Activated CD4-positive, alpha-beta T cell treated with anti-CD3 and anti-CD28 coated beads, Interleukin-2, amount 50 U/mL, for 1 hour (primary cell): ENCODE results near the gene TOM1L2.

Experiments used
- DNase-seq: peaks from one replicate; pipeline ENCODE4 v3.0.0-alpha.2; 2020

Gene TOM1L2

GRCh38 chr17:17871913-17872312 lies 100.3 kb downstream of the TOM1L2 start:
- no peak for DNase-seq

- DNase-seq: no peak
These were observed 102.0 kb downstream of the TOM1L2 start for GRCh38 chr17:17870247-17870646.

- DNase-seq: no peak
These were observed 103.3 kb downstream of the TOM1L2 start for GRCh38 chr17:17868641-17869522.

- no peak for DNase-seq
These were observed 105.3 kb downstream of the TOM1L2 start for GRCh38 chr17:17866897-17867296.

- no peak for DNase-seq
These were observed 105.8 kb downstream of the TOM1L2 start for GRCh38 chr17:17866425-17866824.

GRCh38 chr17:17865035-17865434 lies 107.2 kb downstream of the TOM1L2 start:
- no peak for DNase-seq

GRCh38 chr17:17860766-17861107 lies 111.5 kb downstream of the TOM1L2 start:
- no peak for DNase-seq

- peak; percentile 71 for DNase-seq
These were observed 112.1 kb downstream of the TOM1L2 start for GRCh38 chr17:17859909-17860765.

GRCh38 chr17:17857496-17857895 lies 114.7 kb downstream of the TOM1L2 start:
- DNase-seq: no peak

- no peak for DNase-seq
These were observed 115.8 kb downstream of the TOM1L2 start for GRCh38 chr17:17856386-17856785.

GRCh38 chr17:17855976-17856375 lies 116.2 kb downstream of the TOM1L2 start:
- no peak for DNase-seq

GRCh38 chr17:17853811-17854447 lies 118.3 kb downstream of the TOM1L2 start:
- no peak for DNase-seq

- DNase-seq: no peak
These were observed 119.3 kb downstream of the TOM1L2 start for GRCh38 chr17:17852930-17853329.

GRCh38 chr17:17851103-17852002 lies 120.8 kb downstream of the TOM1L2 start:
- DNase-seq: no peak

GRCh38 chr17:17849845-17850373 lies 122.3 kb downstream of the TOM1L2 start:
- peak; percentile 53 for DNase-seq

GRCh38 chr17:17849147-17849820 lies 122.9 kb downstream of the TOM1L2 start:
- peak; percentile 71 for DNase-seq

- DNase-seq: no peak
These were observed 123.7 kb downstream of the TOM1L2 start for GRCh38 chr17:17848311-17849082.

- no peak for DNase-seq
These were observed 124.5 kb downstream of the TOM1L2 start for GRCh38 chr17:17847726-17848125.

GRCh38 chr17:17847118-17847689 lies 125.0 kb downstream of the TOM1L2 start:
- no peak for DNase-seq

GRCh38 chr17:17846645-17847044 lies 125.6 kb downstream of the TOM1L2 start:
- no peak for DNase-seq
